K562 (cell line): ENCODE data around the gene SYDE1. TPM values are rescaled to one million over a fixed set of nuclear protein-coding genes. Genes with fewer than 3 reads are reported as not detected.

Experiments used
- ATAC-seq: fragments of 200-7000 bp; cut with Tn5 transposase; 3 replicates; pipeline ENCODE4 v1.9.1; 2020; ENCODE audit warnings: moderate library complexity
- BruUV-seq: library from RNA; stranded (reverse); fragments of 400-500 nt; replicated peaks from 2 replicates; lab custom pipeline; 2021; lab: Mats Ljungman, UMichigan
- CTCF ChIA-PET: fragments of 300-600 bp; formaldehyde crosslinking; extraction: SDS; loops from one replicate; lab custom pipeline; 2021; ENCODE audit warnings: low intra/inter-chr PET ratio; lab: Yijun Ruan, JAX
- POLR2A ChIA-PET: fragments of 300-600, 350-650 bp; sonication (Branson Sonifier 250); formaldehyde crosslinking; extraction: SDS; loops from one replicate; lab custom pipeline; 2021; ENCODE audit warnings: antibody characterized with exemption, inconsistent platforms; lab: Yijun Ruan, JAX
- DNase-seq, 4 experiments: peaks; one replicate each; pipeline versions ENCODE4 v3.0.0 to v3.0.0-alpha.2; 2011 to 2018; ENCODE audit warnings: low spot score in 3 of 4, mixed read lengths in 3 of 4; ENCODE audit errors: extremely low read depth in 1 of 4
- FAIRE-seq: peaks from 2 replicates; lab custom pipeline; 2011; peaks lifted over from hg19 to GRCh38; lab: Jason Lieb, UNC
- H2AFZ ChIP-seq: 2 replicates; pipeline ENCODE4 v1.6.0; 2011; ENCODE audit warnings: low read depth, low read length, control low read depth, inconsistent platforms
- H3K27ac ChIP-seq: fragments of 200-600 bp; 3 replicates; pipeline ENCODE4 v1.8.0; 2011; ENCODE audit warnings: low read depth, mild to moderate bottlenecking, control low read depth, inconsistent platforms, low read length, moderate library complexity, mixed read lengths; ENCODE audit errors: extremely low read depth
- H3K27me3 ChIP-seq, 2 experiments: fragments of 300-600 bp in 1 of 2; 2 replicates in 1 of 2; 3 replicates in 1 of 2; pipeline versions ENCODE4 v1.6.0 to v1.8.0; 2011; ENCODE audit warnings: inconsistent platforms in 2 of 2, low read length in 2 of 2, mild to moderate bottlenecking in 1 of 2, mixed read lengths in 1 of 2, moderate library complexity in 1 of 2; ENCODE audit not compliant: control insufficient read depth in 2 of 2, insufficient read depth in 2 of 2
- H3K36me3 ChIP-seq: fragments of 300-600 bp; 3 replicates; pipeline ENCODE4 v1.8.0; 2011; ENCODE audit warnings: mild to moderate bottlenecking, low read length, inconsistent platforms; ENCODE audit not compliant: control insufficient read depth, insufficient read depth
- H3K4me1 ChIP-seq, 2 experiments: fragments of 200-600 bp in 1 of 2; replicated peaks in 1 of 2; 2 replicates in 1 of 2; 3 replicates in 1 of 2; pipeline versions ENCODE4 v1.5.1 to v1.8.0; 2011; ENCODE audit warnings: inconsistent platforms in 2 of 2, low read length in 2 of 2, mild to moderate bottlenecking in 1 of 2, mixed read lengths in 1 of 2, moderate library complexity in 1 of 2; ENCODE audit not compliant: control insufficient read depth in 2 of 2, insufficient read depth in 2 of 2
- H3K4me2 ChIP-seq: 2 replicates; pipeline ENCODE4 v1.6.1; 2011; ENCODE audit warnings: low read length, control low read depth, inconsistent platforms, mixed read lengths; ENCODE audit not compliant: insufficient read depth
- H3K4me3 ChIP-seq: fragments of 200-600 bp; sonication (generic), shearing (Covaris generic); 2 replicates; pipeline ENCODE4 v1.5.1; 2016; ENCODE audit warnings: control low read depth, inconsistent platforms
- H3K79me2 ChIP-seq: fragments of 200-600 bp; 3 replicates; pipeline ENCODE4 v1.8.0; 2011; ENCODE audit warnings: low read length, inconsistent platforms; ENCODE audit not compliant: control insufficient read depth, insufficient read depth
- H3K9ac ChIP-seq, 2 experiments: 2 replicates each; pipeline versions ENCODE4 v1.6.0 to v1.6.1; 2011; ENCODE audit warnings: low read depth in 2 of 2, low read length in 2 of 2, control low read depth in 1 of 2, inconsistent platforms in 1 of 2, mild to moderate bottlenecking in 1 of 2, mixed read lengths in 1 of 2; ENCODE audit not compliant: insufficient read depth in 1 of 2
- H3K9me1 ChIP-seq: one replicate; pipeline ENCODE4 v1.6.0; 2011; ENCODE audit warnings: inconsistent platforms, mild to moderate bottlenecking, low read length, moderate library complexity; ENCODE audit not compliant: control insufficient read depth, insufficient read depth
- H3K9me3 ChIP-seq: replicated peaks from 2 replicates; pipeline ENCODE4 v1.5.1; 2011; ENCODE audit warnings: low read depth, low read length, inconsistent platforms; ENCODE audit not compliant: control insufficient read depth, insufficient read depth
- H4K20me1 ChIP-seq: replicated peaks from 2 replicates; pipeline ENCODE4 v1.6.1; 2011; ENCODE audit warnings: low read length, inconsistent platforms, mixed read lengths; ENCODE audit not compliant: control insufficient read depth, insufficient read depth
- ASH1L ChIP-seq: fragments of 450-650 bp; IDR thresholded peaks from 2 replicates; pipeline ENCODE4 v1.6.1; 2018; ENCODE audit warnings: borderline replicate concordance, mild to moderate bottlenecking, low read depth; ENCODE audit not compliant: partially characterized antibody
- ATF7 ChIP-seq: fragments of 450-650 bp; IDR thresholded peaks from 2 replicates; pipeline ENCODE4 v1.7.1; 2014; ENCODE audit warnings: mild to moderate bottlenecking, moderate library complexity
- BRD9 ChIP-seq: fragments of 450-650 bp; IDR thresholded peaks from 2 replicates; pipeline ENCODE4 v1.6.1; 2018; ENCODE audit warnings: low read depth; ENCODE audit not compliant: partially characterized antibody
- CBFA2T3 ChIP-seq: fragments of 450-650 bp; IDR thresholded peaks from 2 replicates; pipeline ENCODE4 v1.6.1; 2017
- PHB2 ChIP-seq: fragments of 450-650 bp; IDR thresholded peaks from 2 replicates; pipeline ENCODE4 v1.6.1; 2017; ENCODE audit warnings: low read depth
- ZNF583 ChIP-seq: fragments of 250-450 bp; sonication (Bioruptor Pico); IDR thresholded peaks from 2 replicates; pipeline ENCODE4 v1.4.0; 2020
- WGBS: fragments of 100-300 bp; shearing (Covaris generic); methylation state at CpG from one replicate; pipeline ENCODE4 v1.1.6; 2016; ENCODE audit warnings: low coverage, mixed read lengths; ENCODE audit not compliant: insufficient coverage; ENCODE audit errors: missing lambda C conversion rate; 5-methylcytosine and 5-hydroxymethylcytosine counted together
- in situ Hi-C: fragments of 300-500 bp; cut with MboI; formaldehyde crosslinking; loops from 4 replicates; pipeline ENCODE4 v1.15.0; 2018; ENCODE audit warnings: inconsistent platforms, mixed read lengths
- intact Hi-C: fragments of 100-400 bp; cut with micrococcal nuclease; formaldehyde crosslinking; loops from 2 replicates; pipeline ENCODE4 v1.14.2; 2022
- polyA plus RNA-seq, 8 experiments: library from polyadenylated mRNA; depleted of rRNA in 4 of 8; stranded (reverse) in 5 of 8; unstranded in 3 of 8; fragments of >200 nt; fragmentation: Nextera tagmentation in 2 of 8; fragmentation: Illumina TruSeq in 1 of 8; extraction: Ambion mirVana in 2 of 8; extraction: Trizol in 1 of 8; gene quantifications; 2 replicates each; pipeline versions ENCODE4 v1.2.1 to v1.2.3, GENCODE V29; 2011 to 2014; ENCODE audit warnings: inconsistent platforms in 1 of 8, missing spikeins in 1 of 8
- total RNA-seq, 7 experiments: library from RNA; depleted of rRNA in 6 of 7; stranded (reverse); fragments of >200 nt in 6 of 7; fragmentation: Illumina TruSeq in 2 of 7; extraction: Trizol in 2 of 7; gene quantifications; 2 replicates each; pipeline versions ENCODE4 v1.2.1 to v1.2.3, GENCODE V29; 2011 to 2021; ENCODE audit warnings: low replicate concordance in 1 of 7
- TF ChIP-seq, protein P1 (sequence below): fragments of 450-650 bp; IDR thresholded peaks from 2 replicates; pipeline ENCODE4 v1.6.1; 2018; ENCODE audit not compliant: partially characterized antibody
- TF ChIP-seq, protein P2 (sequence below): fragments of 450-650 bp; IDR thresholded peaks from 2 replicates; pipeline ENCODE4 v1.6.1; 2016; ENCODE audit warnings: borderline replicate concordance

Gene SYDE1
- total and polyA plus RNA-seq, 9 of the 15 experiments (the other 6 are each of a cell fraction or from before 2014, with no cell fraction given): 0.04 TPM; not detected in 8

DNA sequence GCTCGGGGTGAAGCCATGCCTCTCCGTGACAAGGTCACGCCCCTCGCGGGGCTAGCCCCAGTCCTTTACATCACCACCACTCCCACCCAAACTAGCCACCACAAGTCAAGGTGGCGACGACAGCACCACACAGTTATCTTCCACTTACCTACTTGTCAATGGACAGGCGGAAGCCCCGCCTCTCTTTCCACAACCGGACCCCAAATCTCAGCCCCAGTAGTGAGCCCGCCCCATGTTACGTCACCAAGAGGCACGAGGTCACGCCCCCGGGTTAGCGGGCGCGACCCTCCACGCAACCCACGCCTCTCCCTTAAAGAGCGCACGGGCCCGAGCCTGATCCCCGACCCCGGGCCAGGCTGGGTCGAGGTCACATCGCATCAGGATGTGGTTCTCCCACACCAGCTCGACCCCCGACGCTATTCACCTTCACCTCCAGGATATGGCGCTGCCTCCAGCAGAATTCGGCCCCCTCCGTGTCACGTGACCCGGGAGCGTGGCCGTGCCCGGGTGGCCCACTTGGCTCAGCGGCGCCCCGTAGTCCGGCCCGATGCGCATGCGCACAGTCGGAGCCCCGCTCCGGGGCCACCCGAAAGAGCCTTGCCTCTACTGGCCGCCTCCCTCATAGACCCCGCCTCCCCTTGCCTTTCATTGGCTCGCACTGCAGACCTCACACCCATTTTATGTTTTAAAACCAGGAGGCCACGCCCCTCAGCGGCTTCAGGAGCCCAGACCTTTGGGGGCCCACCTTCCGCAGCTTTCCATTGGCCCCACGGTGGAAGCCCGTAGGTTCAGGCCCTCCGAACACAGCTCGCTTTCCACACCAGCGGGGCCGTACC, 18.2 kb downstream of the SYDE1 start:
- intact Hi-C loops (no loop called here), in situ Hi-C loops (no loop called here)
- Histone ChIP-seq H3K9ac (peak overlapping the region; percentile 70 to 93), H3K9me3 (no peaks in the 10 kb centered on the region), H3K4me2 (peak overlapping the region; percentile 92), H3K79me2 (peaks cover 11% of the 10 kb centered on the region), H3K27me3 (peaks cover 5% of the 10 kb centered on the region in 2 experiments; a peak in 1 of 5 replicates), H3K4me3 (peak overlapping the region; percentile 52), H3K4me1 (peaks cover 5 to 28% of the 10 kb centered on the region in 2 experiments; a peak in 4 of 5 replicates), H3K36me3 (peaks cover 10% of the 10 kb centered on the region; the same call in 1 of the 3 replicates), H3K9me1 (peaks cover 6% of the 10 kb centered on the region), H4K20me1 (no peaks in the 10 kb centered on the region), H2AFZ (peak overlapping the region; percentile 90), H3K27ac (peak overlapping the region; percentile 75)
- TSS peak; percentile 49 for BruUV-seq
- DNase-seq: peak; percentile 97 to 98 (median 98)
- ChIA-PET CTCF (no interaction called here), POLR2A (interaction anchor here (0.6 to 1.6 kb wide), 5 partner anchors 9 to 84 kb away, joined by 3 to 5 read pairs (median 3); no protein-coding TSS in a partner anchor)
- peak; percentile 96 for FAIRE-seq
- peak; percentile 97 for ATAC-seq
- 11% methylated on average over 55 of the region's 61 CpGs for WGBS
- TF ChIP-seq, protein P1, sequence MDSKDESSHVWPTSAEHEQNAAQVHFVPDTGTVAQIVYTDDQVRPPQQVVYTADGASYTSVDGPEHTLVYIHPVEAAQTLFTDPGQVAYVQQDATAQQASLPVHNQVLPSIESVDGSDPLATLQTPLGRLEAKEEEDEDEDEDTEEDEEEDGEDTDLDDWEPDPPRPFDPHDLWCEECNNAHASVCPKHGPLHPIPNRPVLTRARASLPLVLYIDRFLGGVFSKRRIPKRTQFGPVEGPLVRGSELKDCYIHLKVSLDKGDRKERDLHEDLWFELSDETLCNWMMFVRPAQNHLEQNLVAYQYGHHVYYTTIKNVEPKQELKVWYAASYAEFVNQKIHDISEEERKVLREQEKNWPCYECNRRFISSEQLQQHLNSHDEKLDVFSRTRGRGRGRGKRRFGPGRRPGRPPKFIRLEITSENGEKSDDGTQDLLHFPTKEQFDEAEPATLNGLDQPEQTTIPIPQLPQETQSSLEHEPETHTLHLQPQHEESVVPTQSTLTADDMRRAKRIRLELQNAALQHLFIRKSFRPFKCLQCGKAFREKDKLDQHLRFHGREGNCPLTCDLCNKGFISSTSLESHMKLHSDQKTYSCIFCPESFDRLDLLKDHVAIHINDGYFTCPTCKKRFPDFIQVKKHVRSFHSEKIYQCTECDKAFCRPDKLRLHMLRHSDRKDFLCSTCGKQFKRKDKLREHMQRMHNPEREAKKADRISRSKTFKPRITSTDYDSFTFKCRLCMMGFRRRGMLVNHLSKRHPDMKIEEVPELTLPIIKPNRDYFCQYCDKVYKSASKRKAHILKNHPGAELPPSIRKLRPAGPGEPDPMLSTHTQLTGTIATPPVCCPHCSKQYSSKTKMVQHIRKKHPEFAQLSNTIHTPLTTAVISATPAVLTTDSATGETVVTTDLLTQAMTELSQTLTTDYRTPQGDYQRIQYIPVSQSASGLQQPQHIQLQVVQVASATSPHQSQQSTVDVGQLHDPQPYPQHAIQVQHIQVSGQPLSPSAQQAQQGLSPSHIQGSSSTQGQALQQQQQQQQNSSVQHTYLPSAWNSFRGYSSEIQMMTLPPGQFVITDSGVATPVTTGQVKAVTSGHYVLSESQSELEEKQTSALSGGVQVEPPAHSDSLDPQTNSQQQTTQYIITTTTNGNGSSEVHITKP: peak; percentile 16
- TF ChIP-seq ASH1L (peak; percentile 40), ATF7 (peak; percentile 92), ZNF583 (CRISPR knock-in tag) (no peak), CBFA2T3 (no peak), PHB2 (no peak), BRD9 (peak; percentile 51)
- TF ChIP-seq, protein P2, sequence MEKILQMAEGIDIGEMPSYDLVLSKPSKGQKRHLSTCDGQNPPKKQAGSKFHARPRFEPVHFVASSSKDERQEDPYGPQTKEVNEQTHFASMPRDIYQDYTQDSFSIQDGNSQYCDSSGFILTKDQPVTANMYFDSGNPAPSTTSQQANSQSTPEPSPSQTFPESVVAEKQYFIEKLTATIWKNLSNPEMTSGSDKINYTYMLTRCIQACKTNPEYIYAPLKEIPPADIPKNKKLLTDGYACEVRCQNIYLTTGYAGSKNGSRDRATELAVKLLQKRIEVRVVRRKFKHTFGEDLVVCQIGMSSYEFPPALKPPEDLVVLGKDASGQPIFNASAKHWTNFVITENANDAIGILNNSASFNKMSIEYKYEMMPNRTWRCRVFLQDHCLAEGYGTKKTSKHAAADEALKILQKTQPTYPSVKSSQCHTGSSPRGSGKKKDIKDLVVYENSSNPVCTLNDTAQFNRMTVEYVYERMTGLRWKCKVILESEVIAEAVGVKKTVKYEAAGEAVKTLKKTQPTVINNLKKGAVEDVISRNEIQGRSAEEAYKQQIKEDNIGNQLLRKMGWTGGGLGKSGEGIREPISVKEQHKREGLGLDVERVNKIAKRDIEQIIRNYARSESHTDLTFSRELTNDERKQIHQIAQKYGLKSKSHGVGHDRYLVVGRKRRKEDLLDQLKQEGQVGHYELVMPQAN: peak; percentile 64; the same call in 1 of the 2 replicates
